Measurements from ENCODE around the gene FAM118A. TPM values are rescaled to one million over a fixed set of nuclear protein-coding genes. Genes with fewer than 3 reads are reported as not detected.

Gene FAM118A
- total and polyA plus RNA-seq, 9 of the 15 experiments (the other 6 are each of a cell fraction or from before 2014, with no cell fraction given), result 17.0 to 223 (median 59.4) TPM

GRCh38 chr22:45268958-45269844 lies 40.5 kb upstream of the FAM118A start (continued):
- TF ChIP-seq CREM (IDR thresholded peaks at IDR 0.05; ENCODE audit: low read depth) (0 out of 2 replicates have a peak, but pooled peaks have one; percentile 10), GMEB1 (CRISPR knock-in tag; IDR thresholded peaks at IDR 0.05) (no peak), EGR1 (conservative IDR thresholded peaks at IDR 0.05) (peak; percentile 62), STAG1 (CRISPR knock-in tag; IDR thresholded peaks at IDR 0.05; ENCODE audit: borderline replicate concordance) (peak; percentile 62; the same call in 1 of the 2 replicates), SMC3 (conservative IDR thresholded peaks at IDR 0.05; ENCODE audit: insufficient read depth, low read depth, low read length) (peak; percentile 83), JUN (IDR thresholded peaks at IDR 0.05; ENCODE audit: borderline replicate concordance, low read depth, low read length) (no peak), JUN (CRISPR knock-in tag; IDR thresholded peaks at IDR 0.05; ENCODE audit: borderline replicate concordance) (no peak), GTF3C2 (IDR thresholded peaks at IDR 0.05; ENCODE audit: borderline replicate concordance, extremely low read depth, insufficient read length) (no peak), DEAF1 (CRISPR knock-in tag; IDR thresholded peaks at IDR 0.05) (peak; percentile 63), SMARCA5 (IDR thresholded peaks at IDR 0.05) (no peak), CTCF (IDR thresholded peaks at IDR 0.05 in 2 of 3, conservative IDR thresholded peaks at IDR 0.05 in 1 of 3; ENCODE audit: insufficient read depth in 2 of 3, low read depth in 1 of 3, low read length in 3 of 3) (peak; percentile 64 to 88 (median 75)), L3MBTL2 (IDR thresholded peaks at IDR 0.05) (0 out of 2 replicates have a peak, but pooled peaks have one; percentile 56), MLX (CRISPR knock-in tag; conservative IDR thresholded peaks at IDR 0.05) (no peak)

Measured in K562 (cell line).